Choroid plexus epithelial cell (primary cell): ENCODE measurements around the gene MUS81.
A peak's percentile ranks its signal among the peaks of the same experiment; 100 is the strongest.
"Not testable (repeated sequence)": the region's sequence is repeated elsewhere in the genome, so short reads cannot be mapped to it uniquely, and the experiment has no call there.

Experiments used
- DNase-seq: peaks from one replicate; pipeline ENCODE4 v3.0.0-alpha.2; 2010; ENCODE audit warnings: low read depth
- H3K4me3 ChIP-seq: 2 replicates; pipeline ENCODE4 v1.5.1; 2011; ENCODE audit warnings: low read depth, mild to moderate bottlenecking, control low read depth, low read length, moderate library complexity
- TF ChIP-seq, protein P1 (sequence below): conservative IDR thresholded peaks from 2 replicates; pipeline ENCODE4 v1.5.1; 2011; ENCODE audit warnings: low read depth, mild to moderate bottlenecking, control low read depth, inconsistent platforms, low read length, moderate library complexity

The MUS81 gene

DNA sequence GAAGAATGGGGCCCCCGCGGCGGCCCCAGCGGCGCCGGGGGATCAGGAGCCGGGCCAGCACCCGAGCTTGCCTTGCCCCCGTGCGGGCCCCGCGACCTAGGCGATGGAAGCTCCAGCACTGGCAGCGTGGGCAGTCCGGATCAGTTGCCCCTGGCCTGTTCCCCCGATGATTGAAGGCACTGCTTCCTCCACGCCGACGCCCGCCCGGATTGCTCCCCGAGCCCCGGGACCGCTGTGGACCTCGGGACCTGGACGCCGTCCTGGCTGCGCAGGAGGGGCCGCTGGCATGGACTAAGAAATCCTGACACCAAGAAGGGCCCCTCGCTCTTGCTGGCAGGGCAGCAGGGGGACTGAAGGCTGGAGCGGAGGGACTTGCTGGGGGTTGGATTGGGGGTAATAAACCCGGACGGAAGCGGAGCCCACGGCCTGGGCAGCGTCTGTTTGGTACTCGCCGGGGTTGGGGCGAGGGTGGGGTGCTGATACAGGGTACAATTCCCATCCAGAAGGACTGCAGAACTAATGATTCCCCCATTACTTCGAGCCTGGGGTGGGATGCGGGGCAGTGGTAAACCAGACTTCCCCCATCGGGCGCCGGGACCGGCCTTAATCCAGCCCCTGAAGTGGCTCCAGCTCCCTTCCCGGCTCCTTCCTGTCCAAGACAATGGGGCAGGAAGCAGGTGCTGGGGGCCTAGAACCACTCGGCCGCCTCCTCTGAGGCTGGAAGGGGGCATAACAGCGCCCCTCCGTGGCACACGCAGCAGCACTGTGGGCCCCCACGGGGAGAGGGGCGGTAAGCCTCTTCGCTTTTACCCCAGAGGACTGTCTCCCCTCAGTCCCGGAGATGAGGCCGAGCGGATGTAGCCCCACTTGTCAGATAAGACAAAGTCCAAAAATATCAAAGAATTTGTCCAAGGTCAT, 31.2 kb downstream of the MUS81 start:
- no peak for DNase-seq
- peak overlapping the region; percentile 69 for H3K4me3 ChIP-seq
- TF ChIP-seq, protein P1, sequence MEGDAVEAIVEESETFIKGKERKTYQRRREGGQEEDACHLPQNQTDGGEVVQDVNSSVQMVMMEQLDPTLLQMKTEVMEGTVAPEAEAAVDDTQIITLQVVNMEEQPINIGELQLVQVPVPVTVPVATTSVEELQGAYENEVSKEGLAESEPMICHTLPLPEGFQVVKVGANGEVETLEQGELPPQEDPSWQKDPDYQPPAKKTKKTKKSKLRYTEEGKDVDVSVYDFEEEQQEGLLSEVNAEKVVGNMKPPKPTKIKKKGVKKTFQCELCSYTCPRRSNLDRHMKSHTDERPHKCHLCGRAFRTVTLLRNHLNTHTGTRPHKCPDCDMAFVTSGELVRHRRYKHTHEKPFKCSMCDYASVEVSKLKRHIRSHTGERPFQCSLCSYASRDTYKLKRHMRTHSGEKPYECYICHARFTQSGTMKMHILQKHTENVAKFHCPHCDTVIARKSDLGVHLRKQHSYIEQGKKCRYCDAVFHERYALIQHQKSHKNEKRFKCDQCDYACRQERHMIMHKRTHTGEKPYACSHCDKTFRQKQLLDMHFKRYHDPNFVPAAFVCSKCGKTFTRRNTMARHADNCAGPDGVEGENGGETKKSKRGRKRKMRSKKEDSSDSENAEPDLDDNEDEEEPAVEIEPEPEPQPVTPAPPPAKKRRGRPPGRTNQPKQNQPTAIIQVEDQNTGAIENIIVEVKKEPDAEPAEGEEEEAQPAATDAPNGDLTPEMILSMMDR: peak; percentile 51

- DNase-seq: not testable (repeated sequence)
- peak overlapping the region; percentile 69 for H3K4me3 ChIP-seq
Observed at GRCh38 chr11:65892137-65892540, 31.9 kb downstream of the MUS81 start.

DNA sequence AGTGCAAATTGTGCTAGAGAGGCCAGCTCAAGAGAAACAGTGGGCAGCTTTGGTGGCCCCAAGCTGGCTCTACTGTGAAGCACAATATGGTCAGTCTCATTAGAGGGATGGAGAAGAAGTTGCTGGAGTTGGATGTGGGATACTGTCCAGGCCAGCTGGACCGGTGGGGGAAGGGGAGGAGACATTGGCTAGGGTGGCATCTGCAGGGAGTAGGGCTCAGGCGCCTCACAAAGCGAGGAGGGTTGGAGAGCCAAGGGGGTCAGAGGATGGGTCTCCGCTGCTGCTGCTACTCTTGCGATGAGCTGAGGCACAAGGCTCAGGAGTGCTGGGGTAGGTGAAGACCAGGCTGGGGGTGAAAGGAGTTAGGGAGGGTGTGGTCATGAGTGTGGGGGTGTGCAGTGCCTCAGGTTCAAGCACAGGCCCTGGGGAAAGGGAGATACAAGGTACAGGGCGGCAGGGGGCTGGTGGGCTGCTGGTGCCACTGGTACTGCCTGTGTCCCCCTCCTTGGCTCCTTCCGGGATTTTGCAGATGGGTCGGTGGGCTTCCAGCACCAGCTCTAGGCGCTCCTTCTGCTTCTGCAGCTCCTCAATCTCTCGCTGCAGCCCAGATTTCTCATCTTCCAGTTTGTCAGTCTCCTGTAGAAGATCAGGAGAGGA, 32.6 kb downstream of the MUS81 start:
- no peak for DNase-seq
- no peak overlapping the region for H3K4me3 ChIP-seq
- TF ChIP-seq, protein P1: no peak

GRCh38 chr11:65894034-65894591, 33.9 kb downstream of the MUS81 start:
- TF ChIP-seq, protein P1: peak; percentile 13
- no peak overlapping the region for H3K4me3 ChIP-seq
- no peak for DNase-seq

DNA sequence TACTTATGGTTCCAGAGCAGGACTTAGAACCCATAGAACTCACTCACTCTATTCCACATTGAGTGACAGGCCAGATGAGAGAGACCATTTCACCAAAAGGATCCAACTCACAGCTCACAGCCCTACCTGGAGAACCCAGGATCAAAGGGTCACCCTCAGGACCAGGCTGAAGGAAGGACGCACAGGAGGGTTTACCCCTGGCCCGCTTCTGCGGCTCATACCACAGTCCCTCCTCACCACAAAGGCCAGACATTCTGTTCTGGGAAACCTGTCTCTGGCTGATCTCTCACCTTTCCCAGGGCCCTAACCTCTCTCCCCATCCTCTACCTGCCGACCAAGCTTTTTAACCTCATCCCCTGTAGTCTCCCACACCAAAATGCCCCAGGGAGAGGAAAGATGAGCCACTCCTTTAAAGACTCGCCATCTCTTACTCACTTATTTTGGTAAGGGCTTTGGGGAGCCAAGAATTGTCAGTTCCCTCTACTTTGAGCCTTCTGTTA, 35.3 kb downstream of the MUS81 start:
- DNase-seq: no peak
- H3K4me3 ChIP-seq: no peak overlapping the region
- TF ChIP-seq, protein P1: no peak

DNA sequence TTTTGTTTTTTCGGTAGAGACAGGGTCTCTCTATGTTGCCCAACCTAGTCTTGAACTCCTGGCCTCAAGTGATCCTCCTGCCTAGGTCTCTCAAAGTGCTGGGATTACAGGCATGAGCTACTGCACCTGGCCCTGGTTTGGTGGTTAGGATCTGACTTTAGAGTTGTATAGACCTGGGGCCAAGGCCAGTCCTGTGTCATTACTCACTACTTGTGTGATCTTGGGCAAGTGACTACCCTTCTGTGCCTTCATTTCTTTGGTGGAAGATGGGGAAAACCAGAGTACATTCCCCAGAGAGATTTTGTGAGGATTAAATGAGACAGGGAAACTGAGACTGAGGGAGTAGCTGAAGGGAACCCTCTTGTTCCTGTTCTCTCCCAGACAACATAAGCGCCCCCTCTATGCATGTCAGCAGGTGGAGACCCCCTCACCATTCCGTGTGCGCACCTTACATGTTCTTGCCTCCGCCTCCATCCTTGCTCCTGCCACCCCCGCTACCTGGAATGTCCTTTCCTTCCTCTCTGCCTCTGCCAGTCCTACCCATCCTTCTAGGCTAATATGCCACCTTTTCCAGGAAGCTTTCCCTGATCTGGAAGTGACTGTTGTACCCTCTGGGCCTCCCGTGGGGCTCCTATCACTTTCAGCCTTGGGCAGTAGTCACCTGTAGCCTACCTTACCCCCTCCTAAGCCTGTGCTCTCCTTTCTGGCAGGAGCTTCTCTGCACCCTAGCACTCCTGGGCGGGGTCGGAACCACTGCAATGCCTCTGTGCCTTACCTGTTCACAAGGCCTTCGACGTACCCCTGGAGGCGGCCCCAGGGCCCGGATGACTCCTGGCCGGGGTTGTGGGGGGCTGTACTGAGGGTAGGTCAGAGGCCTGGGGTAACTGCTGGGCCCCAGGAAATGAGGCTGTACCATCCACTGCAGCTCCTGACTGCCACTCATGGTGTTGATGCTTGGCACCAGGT, 36.1 kb downstream of the MUS81 start:
- TF ChIP-seq, protein P1: no peak
- DNase-seq: no peak
- no peak overlapping the region for H3K4me3 ChIP-seq
